Suprapubic skin (tissue), 4 donors: Measurements from ENCODE around the gene MICAL2. TPM values are rescaled to one million over a fixed set of nuclear protein-coding genes. Genes with fewer than 3 reads are reported as not detected.

Source experiments
- DNase-seq, 2 donors: peaks; one replicate each; pipeline ENCODE4 v3.0.0-alpha.2; 2019; ENCODE audit warnings: low spot score in 2 of 2
- H3K27ac ChIP-seq: fragments of 200-600 bp; sonication (generic); one replicate; pipeline ENCODE4 v1.5.1; 2019
- H3K27me3 ChIP-seq: fragments of 200-600 bp; sonication (generic); one replicate; pipeline ENCODE4 v1.5.1; 2019
- H3K36me3 ChIP-seq: fragments of 200-600 bp; sonication (generic); one replicate; pipeline ENCODE4 v1.5.1; 2019
- H3K4me1 ChIP-seq: fragments of 200-600 bp; sonication (generic); one replicate; pipeline ENCODE4 v1.5.1; 2019
- H3K4me3 ChIP-seq: fragments of 200-600 bp; sonication (generic); one replicate; pipeline ENCODE4 v1.5.1; 2019; ENCODE audit warnings: mild to moderate bottlenecking
- H3K9me3 ChIP-seq: fragments of 200-600 bp; sonication (generic); one replicate; pipeline ENCODE4 v1.5.1; 2019
- EP300 ChIP-seq: sonication (generic); formaldehyde crosslinking; IDR thresholded peaks from one replicate; pipeline ENCODE4 v1.6.1; 2017; ENCODE audit warnings: antibody characterized with exemption
- POLR2A ChIP-seq, 2 donors: fragments of 450-650 bp; IDR thresholded peaks; one replicate each; pipeline ENCODE4 v1.6.1; 2017; ENCODE audit warnings: antibody characterized with exemption in 2 of 2, mild to moderate bottlenecking in 2 of 2, moderate library complexity in 2 of 2
- POLR2AphosphoS5 ChIP-seq, 3 donors: sonication (generic); formaldehyde crosslinking; IDR thresholded peaks; one replicate each; pipeline ENCODE4 v1.6.1; 2017; ENCODE audit warnings: antibody characterized with exemption in 3 of 3
- WGBS: methylation state at CpG from one replicate; pipeline ENCODE4 v1.1.5; 2018; 5-methylcytosine and 5-hydroxymethylcytosine counted together
- total RNA-seq, 4 donors: library from RNA; depleted of rRNA; stranded (reverse); fragments of >200 nt; gene quantifications; one replicate each; pipeline ENCODE4 v1.1.0, GENCODE V29; 2016
- TF ChIP-seq, protein P1 (sequence below), 2 donors: fragments of 200-600 bp in 1 of 2; fragments of 450-650 bp in 1 of 2; sonication (generic) in 1 of 2; IDR thresholded peaks; one replicate each; pipeline ENCODE4 v1.5.1; 2016 to 2019; ENCODE audit warnings: antibody characterized with exemption in 2 of 2, mild to moderate bottlenecking in 1 of 2, moderate library complexity in 1 of 2

MICAL2 gene
- total RNA-seq, 4 donors from 2014 or later, result 117 to 232 (median 164) TPM

DNA sequence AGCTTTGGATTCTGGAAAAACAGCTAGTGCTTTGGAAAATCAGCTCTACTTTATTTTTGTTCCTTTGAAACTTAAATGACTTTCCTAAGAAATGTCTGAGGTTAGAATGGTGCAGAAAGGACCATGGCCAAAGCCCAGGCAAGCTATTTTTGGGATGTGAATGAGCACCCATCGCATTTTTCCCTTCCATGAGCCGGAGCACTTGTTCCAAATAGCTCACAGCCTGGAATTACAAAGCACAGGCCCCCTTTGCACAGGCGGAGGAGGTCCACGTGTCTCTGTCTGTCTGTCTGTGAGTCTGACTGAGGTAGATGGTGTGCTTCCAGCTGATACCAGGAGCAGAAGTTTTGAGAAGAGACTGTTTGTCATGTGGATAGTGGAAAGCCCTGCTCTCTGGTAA is 50.7 kb downstream of the MICAL2 start:
- Histone ChIP-seq H3K9me3 (no peaks in the 10 kb centered on the region), H3K36me3 (peaks cover 17% of the 10 kb centered on the region), H3K27ac (no peak overlapping the region), H3K4me1 (peaks cover 63% of the 10 kb centered on the region), H3K27me3 (no peaks in the 10 kb centered on the region), H3K4me3 (no peak overlapping the region)
- DNase-seq, result no peak
- WGBS, result 93% methylated on average over 4 of the region's 4 CpGs
- TF ChIP-seq, protein P1, sequence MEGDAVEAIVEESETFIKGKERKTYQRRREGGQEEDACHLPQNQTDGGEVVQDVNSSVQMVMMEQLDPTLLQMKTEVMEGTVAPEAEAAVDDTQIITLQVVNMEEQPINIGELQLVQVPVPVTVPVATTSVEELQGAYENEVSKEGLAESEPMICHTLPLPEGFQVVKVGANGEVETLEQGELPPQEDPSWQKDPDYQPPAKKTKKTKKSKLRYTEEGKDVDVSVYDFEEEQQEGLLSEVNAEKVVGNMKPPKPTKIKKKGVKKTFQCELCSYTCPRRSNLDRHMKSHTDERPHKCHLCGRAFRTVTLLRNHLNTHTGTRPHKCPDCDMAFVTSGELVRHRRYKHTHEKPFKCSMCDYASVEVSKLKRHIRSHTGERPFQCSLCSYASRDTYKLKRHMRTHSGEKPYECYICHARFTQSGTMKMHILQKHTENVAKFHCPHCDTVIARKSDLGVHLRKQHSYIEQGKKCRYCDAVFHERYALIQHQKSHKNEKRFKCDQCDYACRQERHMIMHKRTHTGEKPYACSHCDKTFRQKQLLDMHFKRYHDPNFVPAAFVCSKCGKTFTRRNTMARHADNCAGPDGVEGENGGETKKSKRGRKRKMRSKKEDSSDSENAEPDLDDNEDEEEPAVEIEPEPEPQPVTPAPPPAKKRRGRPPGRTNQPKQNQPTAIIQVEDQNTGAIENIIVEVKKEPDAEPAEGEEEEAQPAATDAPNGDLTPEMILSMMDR (IDR thresholded peaks at IDR 0.05), result no peak
- TF ChIP-seq EP300 (no peak), POLR2AphosphoS5 (IDR thresholded peaks at IDR 0.05) (no peak), POLR2A (IDR thresholded peaks at IDR 0.05) (no peak)

DNA sequence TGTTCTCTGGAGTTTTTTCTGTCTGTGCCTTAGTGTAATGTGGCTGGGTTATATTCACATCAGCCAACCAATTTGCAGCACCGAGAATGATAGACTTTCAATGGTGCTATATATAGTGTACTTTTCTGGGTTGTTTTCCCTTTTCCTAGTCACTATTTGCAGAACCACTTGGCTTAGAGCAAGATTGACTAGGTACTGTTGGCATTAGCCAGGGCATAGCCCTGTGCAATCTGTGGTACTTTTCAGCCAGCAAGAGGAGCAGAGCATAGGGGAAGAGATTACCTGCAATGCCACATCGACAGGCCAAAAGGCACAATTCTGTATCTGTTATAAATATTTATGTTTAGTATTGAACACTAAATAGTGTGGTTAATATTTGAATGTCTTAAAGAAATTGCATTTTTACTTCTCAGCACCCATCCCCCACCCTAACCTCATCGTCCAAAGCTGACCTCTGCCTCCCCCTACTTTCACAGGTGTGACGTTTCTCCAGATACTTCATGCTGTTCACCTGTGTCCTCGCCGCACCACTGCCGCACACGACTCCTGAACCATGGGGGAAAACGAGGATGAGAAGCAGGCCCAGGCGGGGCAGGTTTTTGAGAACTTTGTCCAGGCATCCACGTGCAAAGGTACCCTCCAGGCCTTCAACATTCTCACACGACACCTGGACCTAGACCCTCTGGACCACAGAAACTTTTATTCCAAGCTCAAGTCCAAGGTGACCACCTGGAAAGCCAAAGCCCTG is 51.4 kb downstream of the MICAL2 start:
- Histone ChIP-seq H3K4me3 (no peak overlapping the region), H3K27me3 (no peaks in the 10 kb centered on the region), H3K9me3 (no peaks in the 10 kb centered on the region), H3K27ac (no peak overlapping the region), H3K4me1 (peaks cover 57% of the 10 kb centered on the region), H3K36me3 (peaks cover 17% of the 10 kb centered on the region)
- TF ChIP-seq EP300 (no peak), POLR2AphosphoS5 (IDR thresholded peaks at IDR 0.05) (no peak), POLR2A (IDR thresholded peaks at IDR 0.05) (no peak)
- TF ChIP-seq, protein P1 (IDR thresholded peaks at IDR 0.05), result no peak
- DNase-seq, result no peak
- WGBS, result 97% methylated on average over 12 of the region's 12 CpGs

DNA sequence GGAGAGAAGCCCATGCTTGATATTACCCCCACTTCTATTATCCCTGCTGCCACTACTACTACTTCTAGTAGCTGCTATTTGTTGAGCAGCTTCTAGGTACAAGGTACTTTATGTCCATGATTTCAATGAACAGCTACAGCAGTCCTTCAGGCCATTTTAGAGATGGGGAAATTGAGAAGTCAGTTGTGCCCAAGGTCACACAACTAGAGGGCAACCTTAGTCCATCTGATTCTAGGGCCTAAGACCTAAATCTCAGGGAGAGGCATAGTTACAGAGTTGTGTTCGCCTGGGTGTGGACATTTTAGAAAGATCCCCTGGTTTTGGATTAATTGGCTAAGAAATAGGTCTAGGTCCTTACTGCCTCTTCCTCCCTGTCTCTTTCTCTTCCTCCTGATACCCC is 52.3 kb downstream of the MICAL2 start:
- H3K9me3 ChIP-seq, result no peaks in the 10 kb centered on the region
- TF ChIP-seq EP300 (no peak), POLR2A (IDR thresholded peaks at IDR 0.05) (no peak), POLR2AphosphoS5 (IDR thresholded peaks at IDR 0.05) (no peak)
- TF ChIP-seq, protein P1 (IDR thresholded peaks at IDR 0.05), result no peak
- no peaks in the 10 kb centered on the region for H3K27me3 ChIP-seq
- H3K36me3 ChIP-seq, result peaks cover 17% of the 10 kb centered on the region
- no peak overlapping the region for H3K4me3 ChIP-seq
- no peak overlapping the region for H3K27ac ChIP-seq
- 94% methylated on average over 1 of the region's 1 CpG for WGBS
- peaks cover 48% of the 10 kb centered on the region for H3K4me1 ChIP-seq
- DNase-seq, result no peak

DNA sequence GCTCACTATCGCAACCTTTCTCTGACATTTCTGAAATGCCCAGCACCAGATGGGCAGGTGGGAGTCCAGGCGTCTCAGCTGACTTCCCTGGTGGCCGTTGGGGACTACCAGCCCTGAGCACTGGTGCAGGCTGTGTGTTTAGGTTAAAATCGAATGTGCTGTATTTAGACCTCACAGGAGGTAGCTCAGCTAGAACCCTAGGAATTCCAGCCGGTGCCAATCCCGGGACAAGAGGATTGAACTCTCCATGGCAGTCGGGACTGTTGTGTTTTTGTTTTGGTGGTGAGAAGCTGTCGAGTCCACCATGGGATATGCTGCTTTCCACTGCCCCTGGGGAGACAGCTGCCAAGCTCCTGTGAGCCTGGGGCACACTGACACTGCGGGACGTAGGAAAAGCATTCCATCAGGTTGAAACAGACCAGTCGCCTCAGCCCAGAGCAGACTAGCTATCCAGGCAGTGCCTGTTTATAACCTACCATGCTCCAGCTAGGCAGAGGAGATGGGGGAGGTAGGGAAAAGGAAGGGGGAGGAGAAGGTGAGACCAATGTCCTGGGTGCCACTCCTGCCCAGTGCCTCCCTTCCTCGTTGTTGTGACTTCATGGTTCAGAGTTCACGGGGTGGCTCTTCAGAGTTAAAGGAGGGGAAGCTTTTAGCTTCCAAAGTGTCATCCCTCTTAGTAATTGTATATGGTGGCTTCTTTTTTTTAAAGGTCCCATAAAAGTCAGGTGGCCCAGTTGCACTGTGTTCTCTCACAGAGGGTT is 53.0 kb downstream of the MICAL2 start:
- peaks cover 41% of the 10 kb centered on the region for H3K4me1 ChIP-seq
- H3K4me3 ChIP-seq, result no peak overlapping the region
- 81% methylated on average over 12 of the region's 13 CpGs for WGBS
- H3K27me3 ChIP-seq, result no peaks in the 10 kb centered on the region
- TF ChIP-seq POLR2A (IDR thresholded peaks at IDR 0.05), result no peak
- TF ChIP-seq POLR2AphosphoS5 (IDR thresholded peaks at IDR 0.05), result no peak
- TF ChIP-seq, protein P1 (IDR thresholded peaks at IDR 0.05), result no peak
- no peak for TF ChIP-seq EP300
- no peaks in the 10 kb centered on the region for H3K9me3 ChIP-seq
- H3K27ac ChIP-seq, result peak overlapping the region; percentile 42
- H3K36me3 ChIP-seq, result peaks cover 17% of the 10 kb centered on the region
- DNase-seq, result peak in 1 of 2 donors; percentile 73
